C1 segment of cervical spinal cord (tissue), 14 donors: ENCODE measurements around the gene MDGA2.

ENCODE experiments used
- DNase-seq, 14 donors: peaks; one replicate each; lab custom pipeline; 2025; lab: John Stamatoyannopoulos, UW

MDGA2 gene

DNA sequence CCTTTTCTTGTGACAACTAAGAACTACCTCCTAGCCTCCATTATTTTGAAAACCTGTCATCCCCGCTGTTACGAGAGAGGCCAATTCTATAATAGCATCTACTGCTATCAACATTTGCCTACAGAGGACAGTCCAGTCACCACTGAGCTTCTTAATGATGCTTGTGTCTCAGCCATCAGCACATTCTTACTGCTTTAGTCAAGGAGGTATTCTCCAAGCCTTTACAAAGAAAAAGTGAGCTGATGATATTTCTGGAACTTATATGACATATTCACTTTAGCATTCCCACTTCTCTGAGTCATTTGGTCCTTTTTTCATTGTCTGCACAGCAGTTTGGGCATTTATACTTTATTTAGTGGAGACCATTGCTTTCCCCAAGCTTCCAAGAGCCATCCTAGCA is 526.1 kb downstream of the MDGA2 start:
- DNase-seq: no peak

DNA sequence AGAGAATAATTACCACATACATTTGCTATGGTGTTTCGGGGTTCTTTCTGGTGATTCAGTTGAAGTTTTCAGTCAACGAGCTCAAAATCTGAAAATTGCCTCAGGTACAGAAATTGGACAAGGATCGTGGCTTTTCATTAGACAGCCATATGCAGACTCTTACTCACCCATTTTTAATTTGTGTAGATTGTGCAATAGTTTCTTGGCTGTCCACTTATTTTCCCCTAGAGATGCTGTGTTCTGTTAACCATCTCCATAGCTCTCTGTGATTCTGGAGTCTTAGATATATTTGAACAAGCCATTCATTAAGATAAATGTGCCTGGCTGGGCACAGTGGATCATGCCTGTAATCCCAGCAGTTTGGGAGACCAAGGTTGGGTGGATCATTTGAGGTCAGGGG is 526.7 kb downstream of the MDGA2 start:
- DNase-seq: no peak

DNA sequence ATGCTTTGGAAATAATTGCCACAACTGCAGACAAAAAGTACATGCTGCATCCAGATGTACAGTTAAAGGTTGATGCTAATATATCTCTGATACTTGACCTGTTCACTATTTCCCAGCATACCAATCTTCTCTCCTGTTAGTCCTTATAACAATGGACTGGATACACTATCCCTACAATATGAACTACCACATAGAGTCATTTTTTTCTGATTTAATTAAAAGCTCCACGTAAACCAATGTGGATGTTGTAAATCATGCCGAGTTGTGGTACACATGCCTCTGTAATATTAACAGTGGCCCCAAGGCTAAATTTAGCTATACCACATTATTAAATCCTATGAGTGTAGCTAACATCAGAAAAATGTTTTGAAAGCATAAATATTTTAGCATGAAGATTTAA is 554.8 kb downstream of the MDGA2 start:
- no peak for DNase-seq

DNA sequence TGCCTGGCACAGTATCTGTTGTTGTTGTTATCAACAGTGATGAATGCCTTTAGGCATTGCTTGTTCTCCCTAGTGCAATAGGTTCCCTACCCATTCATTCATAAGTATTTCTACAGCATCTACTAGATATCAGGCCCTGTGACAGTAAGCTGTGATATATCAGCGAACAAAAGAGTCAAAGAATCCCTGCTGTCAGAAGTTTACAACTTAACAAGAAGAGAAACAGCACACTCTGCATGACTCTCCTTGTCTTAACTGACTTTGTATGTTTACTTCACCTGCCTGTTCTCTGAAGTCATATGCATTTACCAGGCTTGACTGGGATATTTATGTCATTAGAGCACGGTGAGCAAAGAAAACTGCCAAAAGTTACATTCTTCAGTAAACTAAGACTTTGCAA is 571.6 kb downstream of the MDGA2 start:
- DNase-seq: no peak

DNA sequence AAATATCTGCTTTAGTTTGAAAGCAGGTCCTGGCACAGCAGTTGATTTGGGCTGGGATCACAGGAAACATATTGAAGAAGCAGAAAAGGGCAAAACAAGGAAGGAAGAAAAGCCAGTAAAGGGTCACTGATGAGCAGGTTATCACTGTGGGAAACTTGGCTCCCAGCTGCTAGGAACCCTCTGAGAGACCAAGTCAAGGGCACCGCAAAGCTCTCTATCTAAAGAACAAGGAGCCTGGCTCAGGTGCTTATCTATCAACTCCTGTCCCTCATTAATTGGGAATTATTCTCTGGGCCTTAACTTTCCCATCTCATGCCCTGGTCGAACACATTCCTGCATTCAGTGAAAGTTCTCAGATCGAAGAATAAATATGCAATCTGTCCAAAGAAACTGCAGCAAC is 572.9 kb downstream of the MDGA2 start:
- DNase-seq: no peak

DNA sequence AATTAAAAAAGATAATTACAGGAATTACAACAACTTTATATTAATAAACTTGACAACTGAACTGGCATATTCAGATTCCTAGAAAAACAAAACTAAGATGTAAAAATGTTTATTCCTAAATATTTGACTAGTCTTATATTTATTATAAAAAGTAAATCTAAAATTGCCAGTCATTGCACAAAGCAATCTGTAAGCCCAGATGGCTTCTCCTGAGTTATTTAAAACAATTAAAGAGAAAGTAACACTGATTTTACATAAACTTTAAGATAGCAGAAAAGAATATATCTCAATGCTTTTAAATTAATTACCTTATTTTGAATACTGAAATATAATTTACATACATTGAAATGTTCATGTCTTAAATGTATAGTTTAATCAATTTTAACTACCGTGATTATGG is 589.7 kb downstream of the MDGA2 start:
- no peak for DNase-seq

- no peak for DNase-seq
Measured at GRCh38 chr14:47065326-47065725, 610.1 kb downstream of the MDGA2 start.

DNA sequence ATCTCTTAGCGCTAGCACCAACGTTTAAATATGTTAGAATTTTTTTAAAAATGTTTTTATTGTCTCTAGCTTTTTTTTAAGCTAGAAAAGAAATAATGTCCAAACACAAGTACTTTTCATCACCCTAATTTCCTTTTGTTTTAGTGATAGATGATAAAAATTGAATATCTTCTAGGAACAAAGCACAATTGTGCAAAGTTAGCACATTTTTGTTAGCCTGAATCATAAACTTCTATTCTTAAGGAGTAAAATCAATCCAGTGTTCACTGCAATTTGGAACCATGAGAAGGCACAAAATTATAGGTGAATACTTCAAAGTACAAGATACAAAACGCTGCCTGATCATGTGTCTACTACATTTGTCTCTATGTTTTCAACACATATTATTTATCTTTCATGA is 615.4 kb downstream of the MDGA2 start:
- no peak for DNase-seq

GRCh38 chr14:47057364-47057763 is 618.0 kb downstream of the MDGA2 start:
- DNase-seq: no peak

GRCh38 chr14:47044841-47045240 is 630.6 kb downstream of the MDGA2 start:
- DNase-seq: no peak

GRCh38 chr14:47040550-47040949 is 634.9 kb downstream of the MDGA2 start:
- DNase-seq: peak in 1 of 14 donors; percentile 10

GRCh38 chr14:47039336-47039735 is 636.1 kb downstream of the MDGA2 start:
- DNase-seq: no peak

- no peak for DNase-seq
Measured at GRCh38 chr14:47022721-47023120, 652.7 kb downstream of the MDGA2 start.

DNA sequence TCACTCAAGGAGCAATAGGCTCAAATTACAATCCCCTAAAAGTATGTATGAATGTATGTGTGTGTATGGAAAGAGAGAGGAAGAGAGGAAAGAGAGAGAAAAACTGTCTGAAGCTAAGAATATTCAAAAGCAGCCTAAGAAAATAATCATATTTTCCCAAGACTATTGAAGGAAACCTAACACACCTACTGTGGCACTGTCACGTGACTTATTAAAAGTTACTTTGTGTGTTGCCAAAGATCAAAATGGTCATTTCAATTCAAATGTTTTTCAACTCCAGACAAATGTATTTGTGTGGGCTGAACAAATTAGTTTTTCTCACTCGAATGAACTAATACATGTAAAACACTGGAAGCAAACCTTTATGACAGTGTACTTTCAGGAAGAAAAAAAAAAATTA is 654.9 kb downstream of the MDGA2 start:
- DNase-seq: no peak

DNA sequence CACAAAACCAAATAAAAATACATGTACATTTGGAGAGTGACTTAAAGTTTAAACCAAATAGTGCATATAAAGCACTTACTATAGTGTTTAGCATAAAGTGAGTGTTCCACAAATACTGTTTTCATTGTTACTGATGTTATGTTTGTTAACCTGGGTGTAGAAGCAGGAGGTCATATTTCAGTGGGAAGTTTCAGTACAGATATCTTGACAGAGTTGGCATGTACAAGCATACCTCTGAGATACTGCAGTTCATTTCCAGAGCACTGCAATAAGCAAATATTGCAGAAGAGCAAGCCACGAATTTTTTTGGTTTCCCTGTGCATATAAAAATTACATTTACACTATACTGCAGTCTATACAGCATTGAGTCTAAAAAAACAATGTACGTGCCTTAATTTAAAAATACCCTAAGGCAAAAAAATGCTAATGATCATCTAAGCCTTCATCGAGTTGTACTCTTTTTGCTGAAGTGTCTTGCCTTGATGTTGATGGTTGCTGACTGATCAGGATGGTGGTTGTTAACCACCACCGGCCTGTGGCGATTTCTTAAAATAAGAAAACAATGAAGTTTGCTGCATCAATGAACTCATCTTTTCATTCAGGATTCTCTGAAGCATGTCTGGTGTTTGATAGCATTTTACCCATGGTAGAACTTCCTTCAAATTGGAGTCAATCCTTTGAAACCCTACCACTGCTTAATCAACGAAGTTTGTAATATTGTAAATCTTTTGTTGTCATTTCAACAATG is 662.7 kb downstream of the MDGA2 start:
- no peak for DNase-seq

GRCh38 chr14:47009615-47010014 is 665.8 kb downstream of the MDGA2 start:
- no peak for DNase-seq

DNA sequence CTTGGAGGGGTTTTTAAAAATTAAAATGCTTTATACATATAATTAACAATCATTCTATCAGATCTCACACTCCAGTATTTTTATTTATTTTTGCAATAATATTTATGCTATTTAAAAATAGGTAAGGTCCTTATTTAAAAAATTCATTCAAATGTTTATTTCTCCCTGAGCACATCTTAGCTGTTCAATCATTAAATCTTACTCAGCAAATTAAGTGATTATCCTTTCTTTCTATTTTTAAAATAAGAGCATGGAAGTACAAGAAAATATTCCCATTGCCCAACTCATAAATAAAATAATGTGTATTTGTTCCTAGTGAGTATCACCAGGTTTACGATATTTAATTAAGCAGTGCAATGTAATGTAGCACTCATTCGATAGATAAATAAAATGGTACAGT is 666.7 kb downstream of the MDGA2 start:
- DNase-seq: no peak

DNA sequence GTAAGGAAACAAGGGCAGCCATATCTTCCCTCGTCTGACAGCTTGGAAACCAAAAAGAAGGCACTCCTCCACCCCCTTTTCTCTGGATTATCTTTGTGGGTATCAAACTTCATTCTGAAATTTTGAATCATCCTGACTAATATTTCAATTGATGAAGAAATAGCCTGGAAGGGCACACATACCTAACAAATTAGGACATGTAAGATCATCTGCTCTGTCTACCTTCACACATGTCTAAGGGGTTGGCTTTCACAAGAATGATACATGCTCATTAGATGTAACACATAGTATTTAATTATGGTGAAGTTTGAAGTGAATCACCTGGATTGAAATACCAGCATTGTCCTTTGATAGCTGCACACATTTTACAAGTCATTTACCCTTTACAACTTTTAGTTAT is 675.7 kb downstream of the MDGA2 start:
- DNase-seq: no peak

DNA sequence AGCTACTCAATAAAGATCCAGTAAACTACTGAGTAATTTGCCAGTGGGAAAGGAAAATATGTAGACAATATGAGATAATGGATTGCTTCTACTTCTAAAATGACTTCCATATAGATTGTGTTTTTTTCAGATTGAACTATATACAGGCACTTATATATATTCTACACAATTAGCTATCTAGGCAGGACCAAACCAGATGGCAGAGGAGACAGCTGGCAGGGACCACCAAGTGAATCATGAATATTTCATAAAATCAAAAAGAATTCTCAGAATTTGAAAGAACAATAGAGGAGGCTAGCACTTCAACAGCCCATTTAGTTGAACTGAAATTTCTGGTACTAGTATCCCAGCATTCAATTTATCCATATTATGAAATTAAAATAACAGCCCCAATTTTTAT is 685.8 kb downstream of the MDGA2 start:
- DNase-seq: no peak

DNA sequence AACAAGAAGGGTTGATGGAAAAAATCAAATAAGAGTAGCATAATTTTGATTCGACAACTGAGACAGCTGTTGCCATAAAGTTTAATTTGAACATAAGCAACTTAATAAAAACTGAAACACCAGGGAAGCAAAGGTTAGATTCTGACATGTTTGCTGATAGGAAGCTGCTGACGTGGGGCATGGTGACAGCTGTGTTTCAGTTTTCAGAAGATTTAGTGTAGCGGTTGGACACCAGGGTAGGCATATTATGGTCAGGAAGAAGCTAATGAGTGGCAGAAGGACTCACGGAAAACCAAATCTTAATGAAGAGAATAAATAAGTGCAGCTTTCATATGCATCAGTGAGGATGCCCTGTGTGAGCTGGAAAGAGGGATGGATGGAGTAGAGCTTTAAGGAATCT is 687.1 kb downstream of the MDGA2 start:
- DNase-seq: no peak

DNA sequence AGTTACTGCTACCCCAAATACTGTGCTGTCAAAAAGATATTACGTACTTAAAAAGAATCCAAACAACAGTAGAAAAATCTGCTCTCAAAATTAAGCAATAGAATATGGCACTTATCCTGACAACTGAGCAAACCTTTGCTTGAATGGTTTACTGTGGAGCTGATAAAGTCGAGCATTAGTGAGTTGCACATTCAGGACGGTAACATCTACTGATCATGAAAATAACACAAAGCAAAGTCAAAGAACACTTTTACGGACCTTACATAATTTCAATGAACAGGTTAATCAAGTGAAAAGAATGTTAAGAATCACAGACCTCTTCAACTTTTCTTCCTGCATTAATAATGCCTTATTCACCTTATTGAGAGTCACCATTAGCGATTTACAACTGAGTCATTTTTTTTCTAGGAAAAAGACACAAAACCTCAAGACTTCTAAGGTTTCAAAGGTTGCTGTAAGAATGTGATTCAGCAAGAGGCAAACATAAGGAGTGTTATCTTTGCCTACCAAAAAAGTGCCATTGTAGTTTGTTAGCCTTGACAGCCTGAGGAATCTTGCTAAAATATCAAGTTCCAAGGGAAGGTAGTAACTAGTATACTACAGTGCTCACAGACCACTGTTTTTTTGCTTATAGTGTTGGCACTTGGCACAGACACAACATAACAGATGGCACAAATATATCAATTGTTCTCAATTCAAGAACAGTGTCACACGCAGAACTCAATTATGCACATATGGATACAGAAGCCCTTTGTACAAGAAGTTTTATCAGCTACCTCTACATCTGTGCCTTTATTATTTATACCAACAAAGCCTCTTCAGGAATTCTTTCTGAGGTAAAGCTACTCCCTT is 689.6 kb downstream of the MDGA2 start:
- DNase-seq: no peak

- DNase-seq: no peak
Measured at GRCh38 chr14:46973295-46973694, 702.1 kb downstream of the MDGA2 start.

GRCh38 chr14:46964378-46964777 is 711.0 kb downstream of the MDGA2 start:
- DNase-seq: no peak
